ENCODE results near the gene PPP2R5C. TPM values are rescaled to one million over a fixed set of nuclear protein-coding genes. Genes with fewer than 3 reads are reported as not detected.

The PPP2R5C gene
- total RNA-seq, 1 donor from 2014 or later, result 227 TPM

GRCh38 chr14:101957406-101958234 lies 196.1 kb downstream of the PPP2R5C start:
- no peak for TF ChIP-seq CTCF (IDR thresholded peaks at IDR 0.05)
- Mint-ChIP-seq H3K36me3 (ENCODE audit: low read depth) (no peaks in the 10 kb centered on the region), H3K4me1 (peaks cover 8% of the 10 kb centered on the region), H3K9me3 (no peaks in the 10 kb centered on the region), H3K27me3 (no peaks in the 10 kb centered on the region), H3K27ac (no peak overlapping the region), H3K4me3 (no peak overlapping the region)
- intact Hi-C loops (cut with micrococcal nuclease), result no loop called here
- DNase-seq, result no peak
- POLR2A ChIA-PET, result interaction anchor here (0.7 to 1.9 kb wide), 2 partner anchors 9 to 143 kb away, joined by 6 to 9 read pairs; no protein-coding TSS in a partner anchor
- no peak for ATAC-seq (ENCODE audit: low read depth)
- CTCF ChIA-PET, result interaction anchor here (1.5 kb wide), 2 partner anchors 114 to 139 kb away, joined by 3 to 5 read pairs; no protein-coding TSS in a partner anchor

DNA sequence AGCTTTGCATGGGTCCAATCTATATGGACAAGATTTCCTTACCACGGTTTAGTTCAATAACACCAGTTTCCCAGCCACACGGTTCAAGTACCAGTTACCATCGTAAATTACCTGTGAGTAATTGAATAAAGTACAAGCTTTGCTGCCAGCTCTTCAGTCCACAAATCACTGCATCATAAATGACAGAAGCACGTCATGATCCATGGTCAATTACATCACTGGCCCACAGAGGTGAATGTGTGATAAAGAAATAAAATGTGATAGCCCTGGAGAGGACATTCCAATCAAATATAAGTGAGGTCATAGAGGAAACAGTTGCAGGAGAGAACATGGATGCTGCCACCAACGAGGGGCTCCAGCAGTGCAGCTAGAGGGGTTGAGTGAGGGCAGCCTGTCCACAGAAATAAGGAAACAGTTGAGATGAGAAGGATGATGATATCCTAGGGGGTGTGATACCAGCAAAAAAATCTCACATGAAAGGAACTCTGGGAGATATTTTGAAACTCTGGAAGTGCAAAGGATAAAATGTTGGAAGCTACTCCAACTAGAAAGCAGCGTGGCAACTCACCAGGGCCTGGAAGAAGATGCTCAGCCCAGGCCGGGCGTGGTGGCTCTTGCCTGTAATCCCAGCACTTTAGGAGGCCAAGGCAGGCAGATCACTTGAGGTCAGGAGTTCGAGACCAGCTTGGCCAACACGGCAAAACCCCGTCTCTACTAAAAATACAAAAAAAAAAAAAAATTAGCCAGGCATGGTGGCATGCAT lies 197.1 kb downstream of the PPP2R5C start:
- Mint-ChIP-seq H3K9me3 (no peaks in the 10 kb centered on the region), H3K4me3 (no peak overlapping the region), H3K27ac (no peak overlapping the region), H3K36me3 (ENCODE audit: low read depth) (no peaks in the 10 kb centered on the region), H3K4me1 (peaks cover 8% of the 10 kb centered on the region), H3K27me3 (no peaks in the 10 kb centered on the region)
- intact Hi-C loops (cut with micrococcal nuclease), result no loop called here
- POLR2A ChIA-PET, result interaction anchor here (1.9 kb wide), 1 partner anchor 10 kb away, joined by 6 read pairs; no protein-coding TSS in a partner anchor
- no peak for ATAC-seq (ENCODE audit: low read depth)
- CTCF ChIA-PET, result interaction anchor here (0.8 to 1.5 kb wide), 3 partner anchors 115 to 188 kb away, joined by 3 to 5 read pairs (median 3); no protein-coding TSS in a partner anchor
- TF ChIP-seq CTCF (IDR thresholded peaks at IDR 0.05), result no peak
- no peak for DNase-seq

- Mint-ChIP-seq H3K27ac (no peak overlapping the region), H3K27me3 (no peaks in the 10 kb centered on the region), H3K4me3 (no peak overlapping the region), H3K9me3 (no peaks in the 10 kb centered on the region), H3K4me1 (peaks cover 13% of the 10 kb centered on the region), H3K36me3 (ENCODE audit: low read depth) (no peaks in the 10 kb centered on the region)
- ATAC-seq (ENCODE audit: low read depth), result no peak
- DNase-seq, result no peak
- TF ChIP-seq CTCF (IDR thresholded peaks at IDR 0.05), result no peak
- intact Hi-C loops (cut with micrococcal nuclease), result no loop called here
- POLR2A ChIA-PET, result interaction anchor here (0.6 to 1.9 kb wide), 3 partner anchors 11 to 191 kb away, joined by 4 to 6 read pairs (median 4); no protein-coding TSS in a partner anchor
- CTCF ChIA-PET, result interaction anchor here (0.8 to 1.5 kb wide), 3 partner anchors 115 to 189 kb away, joined by 3 to 5 read pairs (median 3); no protein-coding TSS in a partner anchor
These were observed 197.8 kb downstream of the PPP2R5C start for GRCh38 chr14:101959277-101959676.

DNA sequence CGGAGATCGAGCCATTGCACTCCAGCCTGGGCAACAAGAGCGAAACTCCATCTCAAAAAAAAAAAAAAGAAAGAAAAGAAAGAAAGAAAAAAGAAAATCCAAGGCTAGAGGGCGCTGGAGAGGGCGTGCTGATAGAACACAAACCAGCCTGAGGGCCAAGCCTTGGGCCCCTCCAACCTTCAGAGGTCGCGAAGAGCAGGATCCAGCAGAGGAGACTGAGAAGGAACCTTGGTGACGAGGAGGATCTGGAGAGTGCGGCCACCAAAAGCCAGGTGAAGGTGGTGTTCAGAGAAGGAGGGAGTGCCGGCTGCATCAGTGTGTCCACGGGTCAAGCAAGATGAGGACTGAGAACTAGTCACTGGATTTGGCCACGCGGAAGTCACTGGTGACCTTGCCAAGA lies 198.7 kb downstream of the PPP2R5C start:
- Mint-ChIP-seq H3K4me3 (no peak overlapping the region), H3K27ac (peak overlapping the region; percentile 35), H3K9me3 (no peaks in the 10 kb centered on the region), H3K4me1 (peaks cover 13% of the 10 kb centered on the region), H3K27me3 (no peaks in the 10 kb centered on the region), H3K36me3 (ENCODE audit: low read depth) (peaks cover 1% of the 10 kb centered on the region)
- POLR2A ChIA-PET, result interaction anchor here (0.7 kb wide), 1 partner anchor 42 kb away, joined by 6 read pairs; no protein-coding TSS in a partner anchor
- DNase-seq (no peak), ATAC-seq (ENCODE audit: low read depth) (no peak)
- CTCF ChIA-PET, result interaction anchor here (0.5 to 2.6 kb wide), 3 partner anchors 32 to 238 kb away, joined by 3 to 16 read pairs (median 3); no protein-coding TSS in a partner anchor
- no peak for TF ChIP-seq CTCF (IDR thresholded peaks at IDR 0.05)
- intact Hi-C loops (cut with micrococcal nuclease), result loop anchor here (2.0 to 5.0 kb wide), 4 partner anchors 117 to 1427 kb away; partner anchors contain the start of gene MARK3

Data from activated B cell treated with CpG ODN at 0.5 μM for 24 hours (primary cell).